Retinal pigment epithelial cell (primary cell): ENCODE data around the gene LINC01488.

Experiments used
- DNase-seq: peaks from one replicate; pipeline ENCODE4 v3.0.0-alpha.2; 2010; ENCODE audit warnings: low read depth
- H3K4me3 ChIP-seq: 2 replicates; pipeline ENCODE4 v1.5.1; 2011; ENCODE audit warnings: mild to moderate bottlenecking, low read length, control low read depth, moderate library complexity
- TF ChIP-seq, protein P1 (sequence below): conservative IDR thresholded peaks from 2 replicates; pipeline ENCODE4 v1.5.1; 2011; ENCODE audit warnings: low read depth, low read length, control low read depth, inconsistent platforms

The LINC01488 gene

DNA sequence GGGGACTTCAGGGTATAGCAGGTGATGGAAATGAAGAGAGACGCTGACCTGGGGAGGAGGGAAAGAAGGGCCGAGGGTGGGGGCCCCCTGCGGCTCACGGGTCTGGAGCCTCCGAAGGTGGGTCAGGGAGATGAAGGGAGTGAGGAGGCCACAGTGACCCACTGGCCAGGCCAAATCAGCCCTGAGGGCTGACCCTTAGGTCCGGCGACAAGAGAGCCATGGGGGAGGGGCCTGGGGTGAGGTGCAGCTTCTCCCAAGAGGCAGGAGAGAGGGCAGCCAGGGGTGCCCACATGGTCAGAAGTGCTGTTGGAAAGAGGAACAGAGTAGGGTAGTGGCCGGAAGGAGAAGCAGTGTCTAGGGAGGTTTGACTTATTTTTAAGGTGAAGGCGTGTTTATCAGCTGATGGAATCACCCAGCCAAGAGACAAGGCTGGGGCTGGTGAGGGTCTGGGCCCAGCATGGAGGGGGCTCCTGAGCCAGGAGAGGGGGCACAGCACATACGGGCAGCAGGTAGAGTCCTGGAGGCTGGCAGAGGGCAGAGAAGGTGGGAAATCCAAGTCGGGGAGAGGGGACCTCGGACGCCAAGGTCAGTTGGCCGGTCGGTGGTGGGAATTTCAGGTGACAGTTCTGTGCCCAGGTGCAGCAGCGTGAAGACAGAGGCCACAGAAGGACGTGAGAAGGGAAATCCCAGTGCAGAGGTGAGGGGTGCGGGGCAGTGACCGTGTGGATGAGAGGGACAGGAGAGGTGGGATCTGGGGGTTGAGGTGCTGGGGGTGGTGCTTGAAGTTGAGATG is 49.0 kb downstream of the LINC01488 start:
- TF ChIP-seq, protein P1, sequence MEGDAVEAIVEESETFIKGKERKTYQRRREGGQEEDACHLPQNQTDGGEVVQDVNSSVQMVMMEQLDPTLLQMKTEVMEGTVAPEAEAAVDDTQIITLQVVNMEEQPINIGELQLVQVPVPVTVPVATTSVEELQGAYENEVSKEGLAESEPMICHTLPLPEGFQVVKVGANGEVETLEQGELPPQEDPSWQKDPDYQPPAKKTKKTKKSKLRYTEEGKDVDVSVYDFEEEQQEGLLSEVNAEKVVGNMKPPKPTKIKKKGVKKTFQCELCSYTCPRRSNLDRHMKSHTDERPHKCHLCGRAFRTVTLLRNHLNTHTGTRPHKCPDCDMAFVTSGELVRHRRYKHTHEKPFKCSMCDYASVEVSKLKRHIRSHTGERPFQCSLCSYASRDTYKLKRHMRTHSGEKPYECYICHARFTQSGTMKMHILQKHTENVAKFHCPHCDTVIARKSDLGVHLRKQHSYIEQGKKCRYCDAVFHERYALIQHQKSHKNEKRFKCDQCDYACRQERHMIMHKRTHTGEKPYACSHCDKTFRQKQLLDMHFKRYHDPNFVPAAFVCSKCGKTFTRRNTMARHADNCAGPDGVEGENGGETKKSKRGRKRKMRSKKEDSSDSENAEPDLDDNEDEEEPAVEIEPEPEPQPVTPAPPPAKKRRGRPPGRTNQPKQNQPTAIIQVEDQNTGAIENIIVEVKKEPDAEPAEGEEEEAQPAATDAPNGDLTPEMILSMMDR: no peak
- no peak overlapping the region for H3K4me3 ChIP-seq
- DNase-seq: no peak

DNA sequence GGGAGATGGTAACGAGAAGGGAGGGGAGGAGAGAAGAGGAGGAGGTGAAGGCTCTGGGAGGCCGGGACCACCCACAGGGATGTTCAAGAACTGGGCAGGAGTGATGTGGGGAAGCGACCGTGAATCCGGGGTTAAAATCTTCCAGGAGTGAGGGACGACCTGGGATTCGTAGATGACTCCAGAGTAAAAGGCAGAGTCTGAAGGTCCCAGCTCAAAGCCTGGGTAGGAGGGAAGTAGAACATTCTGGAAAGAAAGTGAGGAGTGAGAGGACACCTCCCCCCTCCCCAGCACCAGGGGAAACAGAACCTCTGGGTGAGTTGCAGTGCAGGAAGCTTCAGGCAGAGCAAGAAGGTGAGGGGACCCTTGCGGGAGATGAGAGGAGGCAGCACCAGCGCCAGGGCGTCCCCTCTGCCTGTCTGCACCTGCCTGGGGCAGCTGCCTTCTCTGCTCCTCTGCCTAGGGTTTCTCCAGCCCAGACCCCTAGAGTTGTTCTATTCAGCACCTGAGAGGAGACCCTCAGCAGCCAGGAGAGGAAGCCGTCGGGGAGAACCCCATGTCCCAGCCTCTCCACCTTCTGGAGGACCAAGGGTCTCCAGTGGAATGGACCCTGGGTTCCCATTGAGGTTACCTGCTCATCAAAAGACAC is 49.7 kb downstream of the LINC01488 start:
- TF ChIP-seq, protein P1: no peak
- no peak overlapping the region for H3K4me3 ChIP-seq
- DNase-seq: no peak

DNA sequence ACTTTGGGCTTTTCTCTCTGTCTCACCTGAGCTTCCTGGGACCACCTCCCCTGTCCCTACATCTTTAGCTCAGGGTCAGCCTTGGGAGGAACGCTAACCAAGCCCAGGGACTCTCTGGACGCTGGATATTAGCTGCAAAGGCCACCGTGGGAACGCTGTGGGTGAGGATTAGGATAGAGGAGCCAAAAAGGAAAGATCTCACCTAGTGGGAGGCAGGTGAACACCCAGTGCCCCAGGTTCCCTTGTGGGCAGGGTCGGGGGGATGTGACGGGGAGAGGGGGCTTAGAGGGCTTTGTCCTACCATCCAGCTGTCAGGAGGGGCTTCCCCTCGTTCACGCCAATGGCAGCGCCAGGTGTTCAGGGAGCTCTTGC is 50.2 kb downstream of the LINC01488 start:
- TF ChIP-seq, protein P1: no peak
- no peak for DNase-seq
- no peak overlapping the region for H3K4me3 ChIP-seq

DNA sequence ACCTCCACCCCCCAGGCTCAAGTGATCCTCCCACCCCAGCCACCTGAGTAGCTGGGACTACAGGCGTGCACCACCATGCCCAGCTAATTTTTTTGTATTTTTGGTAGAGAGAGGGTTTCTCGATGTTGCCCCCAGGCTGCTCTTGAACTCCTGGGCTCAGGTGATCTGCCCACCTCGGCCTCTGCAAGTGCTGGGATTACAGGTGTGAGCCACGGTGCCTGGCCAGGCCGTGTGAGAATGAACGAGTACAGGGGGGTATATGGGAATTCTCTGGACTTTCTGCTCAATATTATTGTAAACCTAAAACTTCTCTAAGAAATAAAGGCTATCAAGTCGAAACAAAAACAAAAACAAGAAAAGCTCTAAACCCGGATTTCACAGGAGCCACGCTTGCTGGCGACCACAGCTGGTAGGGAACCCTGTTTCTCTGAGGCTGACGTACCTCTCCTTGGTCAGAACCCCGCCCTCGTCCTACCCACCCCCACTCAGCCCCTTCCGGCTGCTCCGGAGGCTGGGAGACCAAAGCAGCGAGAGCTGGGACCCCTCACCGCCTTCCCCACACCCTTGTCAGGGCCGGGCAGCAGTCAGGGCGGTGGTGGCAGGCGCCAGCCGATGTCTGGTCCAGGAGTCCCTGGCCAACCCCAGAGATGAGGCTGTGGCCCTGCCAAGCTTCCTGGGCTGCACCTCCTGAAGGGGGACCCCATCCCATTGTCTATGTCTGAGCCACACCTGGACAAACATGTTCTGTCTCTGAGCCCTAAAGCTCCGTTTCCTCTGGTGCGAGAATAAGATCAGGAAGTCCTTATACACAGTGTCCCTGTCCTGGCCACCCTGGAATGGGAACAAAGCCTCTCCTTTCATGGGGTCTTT is 52.1 kb downstream of the LINC01488 start:
- DNase-seq: no peak
- TF ChIP-seq, protein P1: no peak
- no peak overlapping the region for H3K4me3 ChIP-seq

DNA sequence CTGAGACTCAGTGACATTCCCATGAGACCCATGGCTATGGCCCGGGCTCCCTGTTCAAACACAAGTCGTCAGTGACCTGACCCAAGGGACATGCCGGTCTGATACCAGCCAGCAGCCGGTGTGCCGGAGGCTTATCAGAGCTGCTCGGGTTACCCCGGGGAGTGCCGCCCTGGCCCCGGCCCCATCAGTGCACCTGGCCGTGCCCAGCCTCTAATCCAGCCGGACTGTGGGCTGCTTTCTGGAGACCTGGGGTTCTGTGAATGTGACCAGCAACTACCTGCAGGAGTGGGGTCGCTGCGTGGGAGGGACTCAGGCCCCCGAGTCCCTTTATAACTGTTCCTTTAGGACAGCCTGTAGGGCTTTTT is 52.7 kb downstream of the LINC01488 start:
- no peak for DNase-seq
- H3K4me3 ChIP-seq: no peak overlapping the region
- TF ChIP-seq, protein P1: no peak

DNA sequence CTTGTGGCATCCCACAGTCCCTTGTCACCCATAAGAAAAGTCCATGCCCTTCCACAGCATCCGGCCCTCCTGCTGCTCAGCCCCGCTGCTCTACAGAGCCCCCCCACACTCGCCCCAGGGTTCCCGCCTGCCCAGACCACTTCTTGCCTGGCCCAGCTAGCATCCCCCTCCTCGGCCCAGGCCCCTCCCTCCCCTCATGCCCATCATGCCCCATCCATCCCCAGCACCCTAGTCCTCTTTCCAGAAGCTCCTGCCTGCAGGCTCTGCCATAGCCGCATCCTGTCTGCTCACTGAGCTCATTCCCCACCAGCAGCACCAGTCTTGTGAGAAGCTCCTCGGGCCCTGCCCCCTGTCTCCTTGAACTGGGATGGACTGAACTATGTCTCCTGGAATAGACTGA is 54.4 kb downstream of the LINC01488 start:
- no peak for DNase-seq
- H3K4me3 ChIP-seq: no peak overlapping the region
- TF ChIP-seq, protein P1: no peak
